Lower leg skin (tissue), 3 donors: ENCODE data around the gene SVEP1.

ENCODE experiments used
- POLR2A ChIP-seq, 2 donors: fragments of 450-650 bp; IDR thresholded peaks; one replicate each; pipeline ENCODE4 v1.6.1; 2016 to 2017; ENCODE audit warnings: antibody characterized with exemption in 2 of 2, mild to moderate bottlenecking in 1 of 2, moderate library complexity in 1 of 2
- TF ChIP-seq, protein P1 (sequence below), 3 donors: fragments of 450-650 bp; IDR thresholded peaks; one replicate each; pipeline ENCODE4 v1.5.1; 2016; ENCODE audit warnings: antibody characterized with exemption in 3 of 3, mild to moderate bottlenecking in 3 of 3, moderate library complexity in 2 of 3

DNA sequence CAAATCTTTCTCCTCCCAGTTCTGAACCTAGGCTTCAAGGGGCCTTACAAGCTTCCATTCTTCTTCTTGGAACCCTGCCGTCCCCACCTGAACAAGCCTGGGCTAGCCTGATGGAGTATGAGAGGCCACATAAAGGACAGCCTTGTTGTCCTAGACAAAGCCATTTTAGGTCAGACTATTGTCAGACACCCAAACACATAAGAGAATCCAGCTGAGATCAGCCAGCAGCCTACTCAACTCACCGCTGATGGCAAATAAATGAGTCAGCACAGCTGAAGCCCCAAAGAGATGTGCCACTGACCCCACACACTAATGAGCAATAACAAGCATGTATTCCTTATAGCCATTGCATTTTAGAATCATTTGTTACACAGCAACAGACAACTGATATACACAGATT lies 33.8 kb downstream of the SVEP1 start:
- no peak for TF ChIP-seq POLR2A (IDR thresholded peaks at IDR 0.05)
- TF ChIP-seq, protein P1, sequence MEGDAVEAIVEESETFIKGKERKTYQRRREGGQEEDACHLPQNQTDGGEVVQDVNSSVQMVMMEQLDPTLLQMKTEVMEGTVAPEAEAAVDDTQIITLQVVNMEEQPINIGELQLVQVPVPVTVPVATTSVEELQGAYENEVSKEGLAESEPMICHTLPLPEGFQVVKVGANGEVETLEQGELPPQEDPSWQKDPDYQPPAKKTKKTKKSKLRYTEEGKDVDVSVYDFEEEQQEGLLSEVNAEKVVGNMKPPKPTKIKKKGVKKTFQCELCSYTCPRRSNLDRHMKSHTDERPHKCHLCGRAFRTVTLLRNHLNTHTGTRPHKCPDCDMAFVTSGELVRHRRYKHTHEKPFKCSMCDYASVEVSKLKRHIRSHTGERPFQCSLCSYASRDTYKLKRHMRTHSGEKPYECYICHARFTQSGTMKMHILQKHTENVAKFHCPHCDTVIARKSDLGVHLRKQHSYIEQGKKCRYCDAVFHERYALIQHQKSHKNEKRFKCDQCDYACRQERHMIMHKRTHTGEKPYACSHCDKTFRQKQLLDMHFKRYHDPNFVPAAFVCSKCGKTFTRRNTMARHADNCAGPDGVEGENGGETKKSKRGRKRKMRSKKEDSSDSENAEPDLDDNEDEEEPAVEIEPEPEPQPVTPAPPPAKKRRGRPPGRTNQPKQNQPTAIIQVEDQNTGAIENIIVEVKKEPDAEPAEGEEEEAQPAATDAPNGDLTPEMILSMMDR (IDR thresholded peaks at IDR 0.05) = no peak
